Fibroblast of skin of scalp (primary cell): ENCODE data around the gene KIAA0930.

Source experiments
- DNase-seq: peaks from one replicate; pipeline ENCODE4 v3.0.0-alpha.2; 2013

KIAA0930 gene

DNA sequence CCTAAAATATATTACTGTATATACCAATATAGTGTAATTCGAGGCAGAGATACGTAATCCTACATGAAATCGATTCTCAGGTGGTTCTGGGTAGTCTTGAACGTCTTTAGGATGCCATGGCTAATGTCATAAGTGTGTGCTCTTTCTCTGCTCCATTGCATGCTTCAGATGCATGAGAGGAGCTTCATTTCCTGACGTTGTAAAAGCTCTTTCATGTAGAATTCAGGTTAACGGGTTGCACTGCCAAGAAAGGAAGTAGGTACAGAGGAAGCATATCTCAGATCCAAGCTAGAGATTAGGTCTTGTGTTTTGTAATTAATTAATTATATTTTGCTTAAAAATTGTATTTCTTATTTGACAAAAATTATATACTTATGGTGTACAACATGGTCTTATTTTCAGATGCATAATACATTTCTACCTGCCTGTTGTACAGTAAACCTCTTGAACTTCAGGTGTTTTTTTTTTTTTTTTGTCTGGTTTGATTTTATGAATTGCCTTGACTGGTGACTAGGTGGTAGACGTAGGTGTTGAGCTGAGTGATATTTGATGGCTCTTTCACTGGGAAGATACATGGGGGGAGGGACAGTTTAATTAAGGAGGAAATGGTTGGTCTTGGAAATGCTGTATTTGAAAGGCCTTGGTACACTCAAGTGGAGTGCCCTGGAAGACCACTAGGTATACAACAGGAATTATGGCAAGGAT is 67.7 kb downstream of the KIAA0930 start:
- DNase-seq: no peak

DNA sequence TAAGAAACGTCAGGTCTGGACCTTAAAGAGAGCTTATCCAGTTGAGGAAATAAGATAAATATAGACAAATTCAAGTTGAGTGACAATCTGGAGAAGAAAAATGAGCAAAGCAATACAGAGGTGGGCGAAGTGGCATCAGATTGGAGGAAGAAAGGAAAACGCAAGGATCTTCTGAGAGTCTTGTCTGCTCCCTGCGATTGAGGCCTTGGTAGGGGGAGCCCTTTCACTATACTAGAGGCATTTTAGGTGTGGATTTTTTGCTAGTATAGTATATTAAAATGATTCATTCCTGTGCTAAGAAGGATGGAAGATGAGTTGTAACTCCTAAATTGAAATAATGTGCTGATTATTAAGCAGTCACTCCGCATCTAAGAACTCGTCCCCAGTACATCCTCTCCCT is 68.9 kb downstream of the KIAA0930 start:
- DNase-seq: no peak

DNA sequence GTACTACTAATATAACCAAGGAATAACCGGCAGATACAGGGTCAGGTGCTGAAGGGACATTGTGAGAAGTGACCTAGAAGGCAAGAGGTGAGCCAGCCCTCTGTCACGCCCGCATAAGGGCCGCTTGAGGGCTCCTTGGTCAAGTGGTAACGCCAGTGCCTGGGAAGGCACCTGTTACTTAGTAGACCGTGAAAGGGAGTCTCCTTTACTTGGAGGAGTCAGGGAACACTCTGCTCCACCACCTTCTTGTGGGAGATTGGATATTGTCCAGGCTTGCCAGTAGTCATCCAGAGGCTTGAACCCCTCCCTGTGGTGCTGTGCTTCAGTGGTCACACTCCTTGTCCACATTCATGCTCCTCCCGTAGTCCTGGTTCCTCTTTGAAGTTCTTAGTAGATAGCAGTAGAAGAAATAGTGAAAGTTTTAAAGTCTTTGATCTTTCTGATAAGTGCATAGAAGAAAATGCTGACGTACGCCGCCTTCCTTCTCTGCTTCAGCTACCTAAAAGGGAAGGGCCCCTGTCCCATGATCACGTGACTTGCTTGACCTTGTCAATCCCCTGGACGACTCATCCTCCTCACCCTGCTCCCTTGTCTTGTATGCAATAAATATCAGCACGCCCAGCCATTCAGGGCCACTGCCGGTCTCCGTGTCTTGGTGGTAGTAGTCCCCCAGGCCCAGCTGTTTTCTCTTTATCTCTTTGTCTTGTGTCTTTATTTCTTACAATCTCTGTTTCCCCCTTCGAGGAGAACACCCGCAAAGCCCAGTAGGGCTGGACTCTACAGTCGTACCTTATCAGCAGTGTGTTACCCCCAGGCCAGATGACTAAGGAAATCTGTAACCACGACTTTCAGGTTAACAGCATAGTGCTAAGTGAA is 70.9 kb downstream of the KIAA0930 start:
- no peak for DNase-seq

DNA sequence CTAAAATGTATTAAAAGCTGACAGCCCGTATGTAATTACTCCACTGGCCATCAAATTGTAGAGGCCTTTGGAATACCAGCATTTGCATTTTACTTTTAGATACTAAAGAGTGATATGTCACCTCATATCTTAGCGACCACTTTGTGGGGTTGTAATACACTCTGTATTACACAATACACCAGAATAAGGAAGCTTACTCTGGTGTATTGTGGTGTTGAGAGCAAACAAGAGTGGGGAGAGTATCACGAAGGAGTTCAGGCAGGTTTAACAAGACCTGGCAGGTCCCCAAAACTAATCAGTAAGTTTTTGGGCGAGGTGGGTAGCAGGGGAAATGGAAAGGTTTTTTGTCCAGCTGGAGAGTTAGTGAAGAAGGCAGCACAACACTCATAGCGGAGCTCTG is 73.8 kb downstream of the KIAA0930 start:
- DNase-seq: no peak

DNA sequence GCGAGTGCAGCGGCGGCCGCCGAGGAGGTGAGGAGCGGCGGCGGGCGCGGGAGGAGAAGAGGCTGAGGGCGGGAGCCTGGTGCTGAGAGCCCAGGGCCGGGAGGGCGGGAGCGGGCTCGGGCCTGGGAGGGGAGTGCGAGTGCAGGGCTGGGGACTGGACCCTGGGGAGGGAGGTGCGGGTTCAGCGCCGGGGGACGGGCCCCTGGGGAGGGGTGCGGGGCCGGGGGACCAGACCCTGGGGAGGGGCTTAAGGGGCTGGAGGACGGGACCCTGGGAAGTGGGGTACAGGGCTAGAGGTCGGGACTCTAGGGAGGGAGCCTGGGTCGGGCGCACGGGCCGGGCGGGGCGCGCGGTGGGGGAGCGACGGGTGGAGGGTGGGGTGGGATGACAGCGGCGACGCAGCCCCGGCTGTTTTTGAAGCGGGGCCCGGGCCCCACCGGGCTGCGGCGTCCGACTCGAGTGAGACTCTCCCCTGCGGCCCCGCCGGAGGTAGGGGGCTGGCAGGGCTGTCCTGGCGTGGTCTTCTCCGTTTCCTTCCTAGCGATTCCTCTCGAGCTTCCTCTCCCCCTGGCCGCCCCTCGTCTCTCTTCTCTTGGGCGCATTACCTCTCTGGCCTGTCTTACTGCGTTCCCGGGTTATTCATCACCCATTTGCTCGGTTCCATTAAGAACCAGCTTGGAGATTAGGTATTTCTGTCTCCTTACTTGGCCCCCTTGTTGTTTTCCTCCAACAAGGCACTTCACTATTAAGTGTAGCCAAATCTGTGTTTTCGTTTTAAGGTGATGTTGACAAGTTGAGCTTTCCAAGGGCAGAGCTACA is 76.2 kb downstream of the KIAA0930 start:
- DNase-seq: no peak

DNA sequence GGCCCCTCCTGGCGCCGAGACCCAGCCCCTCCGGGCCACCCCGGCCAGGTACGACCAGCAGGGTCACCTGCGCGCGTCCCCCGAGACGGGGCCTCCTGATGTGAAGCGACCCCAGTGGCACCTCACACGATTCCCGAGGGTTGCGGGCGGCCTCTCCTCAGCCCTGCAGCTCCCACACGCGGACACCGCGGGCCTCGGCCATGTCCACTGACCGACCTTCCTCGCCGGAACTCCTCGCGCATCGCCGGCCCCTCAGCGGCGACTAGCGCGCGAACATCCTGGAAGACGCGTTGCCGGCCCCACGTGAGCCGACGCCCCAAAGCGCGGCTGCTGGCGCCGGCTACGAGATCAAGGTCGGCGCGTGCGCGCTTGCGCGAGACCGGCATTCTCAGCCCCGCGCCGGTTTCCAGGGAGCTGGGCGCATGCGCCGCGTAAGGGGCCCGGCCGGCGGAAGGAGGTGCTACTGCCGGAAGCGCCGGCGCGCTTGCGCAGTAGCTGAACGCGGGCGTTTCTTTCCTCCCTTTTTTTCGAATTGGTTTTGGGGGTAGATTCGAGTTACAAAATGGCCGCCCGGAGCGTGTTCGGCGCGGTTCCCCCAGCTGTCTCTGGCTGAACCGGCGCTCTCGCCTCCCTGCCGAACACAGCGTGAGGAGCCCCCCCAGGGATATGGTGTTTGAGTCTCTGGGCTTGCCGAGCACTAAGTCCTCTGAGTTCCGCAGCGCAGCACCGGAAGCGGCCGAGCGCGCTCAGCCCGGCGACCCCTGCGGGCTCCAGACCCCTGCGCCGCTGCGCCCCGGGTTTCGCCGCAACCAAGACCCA is 77.0 kb downstream of the KIAA0930 start, which contains the start of gene NUP50:
TSS of gene NUP50 (plus strand) at position 475 of the 819 bp plus-strand sequence. CDS start 4,253 bp downstream, outside the sequence.
- DNase-seq: peak; percentile 96

DNA sequence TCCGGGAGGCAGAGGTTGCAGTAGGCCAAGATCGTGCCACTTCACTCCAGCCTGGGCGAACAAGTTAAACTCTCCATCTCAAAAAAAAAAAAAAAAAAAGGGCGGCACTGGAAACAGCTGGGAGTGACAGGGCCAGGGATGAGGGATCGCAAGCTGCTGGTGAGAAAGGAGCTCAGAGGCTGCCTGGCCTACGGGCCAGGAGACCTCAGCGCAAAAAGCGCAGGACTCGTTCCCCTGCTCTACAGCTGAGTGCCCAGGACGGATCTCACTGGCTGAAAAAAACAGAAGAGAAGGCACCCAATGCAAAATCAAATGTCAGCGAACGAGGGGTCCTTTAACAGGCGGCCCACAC is 77.6 kb downstream of the KIAA0930 start:
- peak; percentile 39 for DNase-seq

DNA sequence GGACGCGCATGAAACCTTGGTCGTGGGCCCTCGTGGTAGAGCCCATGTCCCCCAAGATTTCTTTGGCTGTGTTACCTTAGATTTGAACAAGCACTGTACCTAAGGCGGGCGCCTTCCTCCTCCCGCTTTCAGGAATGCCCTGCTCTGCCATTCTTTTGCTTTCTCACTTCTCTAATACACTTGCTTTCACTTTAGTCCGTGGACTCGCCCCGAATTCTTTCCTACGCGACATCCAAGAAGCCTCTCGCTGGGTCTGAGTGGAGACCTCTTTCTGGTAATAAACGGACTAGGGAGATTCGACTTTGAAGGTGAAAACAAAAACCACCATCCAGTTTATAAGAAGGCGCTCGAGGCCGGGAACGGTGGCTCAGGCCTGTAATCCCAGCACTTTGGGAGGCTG is 78.2 kb downstream of the KIAA0930 start:
- DNase-seq: no peak

DNA sequence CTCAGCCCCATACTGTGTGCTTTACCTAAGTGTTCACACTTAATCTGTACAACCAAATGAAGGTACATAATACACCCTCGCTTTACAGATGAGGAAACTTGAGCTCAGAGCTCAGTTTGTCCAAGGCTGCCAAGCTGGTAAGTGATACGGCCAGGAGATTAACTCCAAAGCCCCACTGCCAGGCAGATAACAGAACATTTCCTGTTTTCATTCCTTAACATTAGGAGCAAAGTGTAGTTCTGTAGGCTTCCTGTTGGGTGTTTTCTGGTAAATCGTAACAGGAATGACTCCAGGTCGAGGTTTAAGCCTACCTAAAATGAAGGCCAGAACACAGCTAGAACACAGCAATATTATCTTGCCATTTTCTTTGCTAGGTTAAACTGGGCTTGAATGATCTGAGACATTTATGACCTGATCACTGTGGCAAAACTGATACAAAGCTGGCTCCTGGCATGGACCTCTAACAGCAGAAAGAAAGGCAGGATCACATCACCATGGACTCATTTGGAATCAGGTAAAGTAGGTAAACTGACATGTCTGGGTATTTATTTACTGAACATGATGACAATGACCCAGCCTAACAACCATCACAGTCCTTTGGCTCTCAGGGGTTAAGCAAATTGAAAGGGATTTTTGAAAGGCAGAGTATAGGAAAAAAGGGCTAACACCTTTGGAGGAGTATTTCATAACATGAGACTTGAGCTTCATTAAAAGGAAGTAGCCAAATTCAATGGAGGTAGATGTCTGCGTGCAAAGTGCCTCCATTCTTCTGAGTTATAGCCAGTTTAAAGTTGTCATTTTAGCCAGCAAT is 80.8 kb downstream of the KIAA0930 start:
- DNase-seq: no peak

DNA sequence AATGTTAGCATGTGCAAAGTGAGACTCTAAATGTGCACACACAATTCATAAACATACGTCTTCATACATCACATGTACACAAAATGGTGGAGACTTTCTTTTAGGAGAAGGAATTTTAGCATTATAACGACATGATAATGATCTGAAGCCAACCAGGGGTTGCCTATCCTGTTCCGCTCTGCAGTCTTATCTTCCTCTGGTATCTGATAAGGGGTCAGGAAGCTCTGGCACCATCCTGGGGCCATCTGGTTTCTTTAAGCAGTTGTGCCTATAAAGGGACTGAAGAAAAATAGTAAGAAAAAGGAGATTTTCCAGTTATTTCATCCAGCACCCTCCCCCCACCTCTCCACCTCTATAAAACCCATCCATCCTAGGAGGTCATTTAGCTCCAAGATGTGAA is 82.8 kb downstream of the KIAA0930 start:
- DNase-seq: no peak

DNA sequence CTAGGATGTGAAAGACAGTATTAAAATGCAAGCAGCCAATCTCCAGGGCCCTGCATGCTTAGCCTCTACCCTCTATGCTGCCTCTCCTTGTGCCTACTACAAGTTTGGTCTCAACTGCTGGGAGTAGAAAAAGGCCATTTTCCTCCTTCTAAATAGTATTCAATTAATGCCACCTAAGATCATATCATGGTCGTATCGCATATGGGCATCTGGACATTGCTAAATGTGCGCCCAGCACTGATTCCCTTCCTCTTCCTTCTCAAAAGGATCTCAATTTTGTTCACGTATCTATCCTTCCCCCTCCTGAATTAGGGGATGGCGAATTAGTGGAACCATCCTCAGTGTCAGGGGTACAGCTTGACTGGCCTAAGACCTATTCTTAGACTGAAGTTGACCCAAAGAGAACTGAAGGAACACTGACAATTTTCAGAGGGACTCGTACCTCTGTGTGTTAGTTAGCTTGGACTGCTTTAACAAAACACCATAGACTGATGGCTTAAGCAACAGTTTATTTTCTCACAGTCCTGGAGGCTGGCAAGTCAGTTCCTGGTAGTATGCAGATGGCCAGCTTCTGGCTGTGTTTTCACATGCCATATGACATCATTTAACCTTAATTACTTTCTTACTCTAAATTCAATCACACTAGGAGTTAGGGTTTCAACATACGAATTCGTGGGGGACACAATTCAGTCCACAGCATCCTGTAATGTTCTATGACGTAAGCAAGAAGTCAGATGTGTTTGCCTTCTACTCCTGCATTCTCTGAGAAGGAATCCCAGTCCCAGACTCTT is 85.4 kb downstream of the KIAA0930 start:
- no peak for DNase-seq

DNA sequence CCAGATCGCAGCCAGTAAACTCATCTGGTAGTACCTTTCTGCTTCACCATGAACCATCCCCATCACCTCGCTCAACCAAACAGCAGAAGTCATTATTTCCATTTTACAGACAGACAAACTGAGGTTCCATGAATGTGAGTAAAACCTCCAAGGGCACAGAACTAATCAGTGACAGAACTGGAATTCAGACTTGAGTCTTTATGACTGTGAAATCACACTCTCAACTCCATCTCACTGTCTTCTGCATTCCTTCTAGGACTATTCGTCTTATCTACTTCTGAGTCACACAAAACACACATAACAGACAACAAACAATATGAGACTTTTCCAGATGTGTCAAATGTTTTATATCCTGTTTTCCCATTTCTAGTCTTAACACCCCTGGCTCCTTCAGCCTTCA is 86.3 kb downstream of the KIAA0930 start:
- DNase-seq: no peak

DNA sequence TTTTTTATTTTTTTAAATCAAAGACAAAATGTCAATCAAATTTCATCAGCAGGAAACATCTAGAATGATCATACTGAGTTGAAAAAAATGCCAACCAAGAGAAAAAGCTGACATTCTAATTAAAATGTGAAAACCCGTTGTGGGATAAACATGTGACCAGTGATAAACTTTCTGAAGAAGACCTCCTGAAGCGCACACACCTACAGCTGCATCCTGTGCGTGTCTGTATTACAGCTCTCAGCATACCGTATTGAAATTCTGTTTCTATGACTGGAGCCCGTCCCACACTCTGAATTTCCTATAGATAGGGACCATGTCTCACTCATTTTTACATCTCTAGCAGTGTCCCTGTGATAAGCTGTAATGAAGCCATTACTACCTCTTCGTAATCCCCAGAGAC is 89.2 kb downstream of the KIAA0930 start:
- DNase-seq: no peak

DNA sequence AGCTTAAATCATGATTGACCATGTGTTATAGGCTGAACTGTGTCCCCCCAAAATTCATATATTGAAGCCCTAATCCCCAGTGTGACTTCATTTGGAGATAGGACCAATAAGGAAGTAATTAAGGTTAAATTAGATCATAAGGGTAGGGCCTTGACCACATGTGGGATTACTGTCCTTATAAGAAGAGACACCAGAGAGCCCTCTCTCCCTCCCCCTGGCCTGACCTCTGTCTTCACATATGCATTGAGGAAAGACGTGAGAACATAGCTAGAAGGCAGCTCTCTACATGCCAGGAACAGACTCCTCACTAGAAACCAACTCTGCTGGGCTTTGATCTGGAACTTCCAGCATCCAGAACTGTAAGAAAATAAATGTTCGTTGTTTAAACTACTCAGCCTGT is 90.6 kb downstream of the KIAA0930 start:
- DNase-seq: no peak

DNA sequence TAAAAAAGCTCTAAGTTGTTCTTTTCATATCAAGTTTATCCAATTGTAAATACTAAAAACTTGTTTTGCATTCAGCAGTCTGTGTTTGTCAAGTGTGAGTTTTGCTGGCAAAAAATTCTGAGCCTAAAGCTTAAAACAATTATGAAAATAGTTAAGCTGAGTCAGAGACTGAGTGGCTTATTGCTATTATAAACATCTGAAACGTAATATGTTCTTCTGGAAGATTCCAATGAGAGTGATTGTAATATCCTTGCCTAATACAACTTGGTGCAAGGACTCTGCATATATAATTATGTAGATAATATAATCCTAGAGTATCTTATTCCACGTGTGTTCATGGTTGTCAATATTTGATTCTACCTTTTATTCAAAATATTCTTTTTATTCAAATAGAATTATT is 91.0 kb downstream of the KIAA0930 start:
- DNase-seq: no peak

DNA sequence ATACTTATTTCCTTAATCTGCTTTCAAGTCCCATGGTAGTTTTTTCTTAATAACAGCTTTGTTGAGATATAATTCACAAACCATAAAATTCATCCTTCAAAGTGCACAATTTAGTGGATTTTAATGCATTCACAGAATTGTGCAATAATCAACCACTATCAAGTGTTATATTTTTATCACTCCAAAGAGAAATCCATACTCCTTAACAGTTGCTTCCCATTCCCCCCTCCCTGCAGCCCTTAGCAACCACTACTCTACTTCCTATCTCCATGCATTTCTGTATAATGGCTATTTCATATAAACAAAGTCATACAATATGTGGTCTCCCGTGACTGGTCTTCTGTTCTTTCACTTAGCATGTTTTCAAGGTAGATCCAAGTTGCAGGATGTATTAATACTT is 95.8 kb downstream of the KIAA0930 start:
- no peak for DNase-seq

DNA sequence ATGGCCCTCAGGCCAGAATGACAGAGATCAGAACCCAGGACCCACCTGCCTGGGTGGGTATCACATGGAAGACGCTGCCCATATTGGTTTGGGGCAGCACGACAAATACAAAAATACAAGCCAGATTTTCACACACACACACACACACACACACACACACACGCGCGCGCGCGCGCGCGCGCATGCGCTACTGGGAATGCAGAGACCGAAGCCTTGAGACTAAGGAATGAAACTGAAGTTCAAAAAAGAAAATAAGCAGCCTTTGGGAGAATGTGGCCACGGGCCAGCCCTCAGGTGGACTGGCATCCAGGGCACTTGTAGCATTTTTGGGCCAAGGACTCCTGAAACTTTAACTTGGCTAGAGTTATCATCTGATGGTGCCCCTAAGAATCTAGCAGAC is 98.3 kb downstream of the KIAA0930 start:
- no peak for DNase-seq
